Esophagus muscularis mucosa (tissue), 4 donors: ENCODE results near the gene CEP57L1. TPM values are rescaled to one million over a fixed set of nuclear protein-coding genes. Genes with fewer than 3 reads are reported as not detected.

Source experiments
- DNase-seq: peaks from one replicate; pipeline ENCODE4 v3.0.0-alpha.2; 2017; ENCODE audit errors: extremely low spot score
- H3K27ac ChIP-seq, 4 donors: fragments of 200-600 bp; sonication (generic); replicated peaks in 1 of 4; 1 replicate in 3 of 4; 2 replicates in 1 of 4; pipeline ENCODE4 v1.5.1; 2016 to 2019; ENCODE audit warnings: mild to moderate bottlenecking in 1 of 4
- H3K27me3 ChIP-seq, 4 donors: fragments of 200-600 bp; sonication (generic); one replicate each; pipeline versions ENCODE4 v1.5.1 to v1.6.0; 2016 to 2019
- H3K36me3 ChIP-seq, 4 donors: fragments of 200-600 bp; sonication (generic); one replicate each; pipeline ENCODE4 v1.5.1; 2016 to 2019
- H3K4me1 ChIP-seq, 4 donors: fragments of 200-600 bp; sonication (generic); one replicate each; pipeline ENCODE4 v1.5.1; 2016 to 2019
- H3K4me3 ChIP-seq, 4 donors: fragments of 200-600 bp; sonication (generic); 1 replicate in 2 of 4; 2 replicates in 2 of 4; pipeline ENCODE4 v1.5.1; 2016 to 2019; ENCODE audit warnings: mild to moderate bottlenecking in 4 of 4, moderate library complexity in 1 of 4
- H3K9me3 ChIP-seq, 4 donors: fragments of 200-600 bp; sonication (generic); 1 replicate in 3 of 4; 2 replicates in 1 of 4; pipeline ENCODE4 v1.5.1; 2016 to 2019
- CTCF ChIP-seq, 3 experiments: fragments of 200-600 bp in 2 of 3; fragments of 450-650 bp in 1 of 3; sonication (generic) in 2 of 3; IDR thresholded peaks; one replicate each; pipeline ENCODE4 v1.5.1; 2017 to 2019; ENCODE audit warnings: antibody characterized with exemption in 3 of 3, mild to moderate bottlenecking in 2 of 3, moderate library complexity in 1 of 3
- EP300 ChIP-seq: sonication (generic); formaldehyde crosslinking; IDR thresholded peaks from one replicate; pipeline ENCODE4 v1.6.1; 2017; ENCODE audit warnings: antibody characterized with exemption
- POLR2A ChIP-seq: fragments of 450-650 bp; IDR thresholded peaks from one replicate; pipeline ENCODE4 v1.6.1; 2017; ENCODE audit warnings: antibody characterized with exemption, moderate library complexity, mild to moderate bottlenecking, low read depth
- POLR2AphosphoS5 ChIP-seq, 2 donors: sonication (generic); formaldehyde crosslinking; IDR thresholded peaks; one replicate each; pipeline ENCODE4 v1.6.1; 2017; ENCODE audit warnings: antibody characterized with exemption in 2 of 2
- WGBS: methylation state at CpG from one replicate; pipeline ENCODE4 v1.1.5; 2018; 5-methylcytosine and 5-hydroxymethylcytosine counted together
- intact Hi-C: fragments of 100-400 bp; cut with DNase I; formaldehyde crosslinking; loops from one replicate; pipeline ENCODE4 v1.15.1; 2023
- small RNA-seq, 3 donors: library from RNA; depleted of rRNA; stranded (forward); fragments of <200 nt; gene quantifications; one replicate each; pipeline ENCODE3, GENCODE V24; 2016
- total RNA-seq, 4 donors: library from RNA; depleted of rRNA; stranded (reverse); fragments of >200 nt; gene quantifications; one replicate each; pipeline versions ENCODE4 v1.1.0 to v1.2.1, GENCODE V29; 2016

The CEP57L1 gene
- total RNA-seq, 4 donors from 2014 or later: 11.9 to 19.9 (median 13.9) TPM

- intact Hi-C loops: no loop called here
- Histone ChIP-seq H3K4me3 (no peak overlapping the region), H3K36me3 (no peaks in the 10 kb centered on the region), H3K9me3 (no peaks in the 10 kb centered on the region), H3K4me1 (no peaks in the 10 kb centered on the region), H3K27me3 (no peaks in the 10 kb centered on the region), H3K27ac (no peak overlapping the region)
- DNase-seq: no peak
- TF ChIP-seq POLR2A (no peak), CTCF (IDR thresholded peaks at IDR 0.05) (no peak), EP300 (no peak), POLR2AphosphoS5 (IDR thresholded peaks at IDR 0.05) (no peak)
- WGBS: 86% methylated on average over 5 of the region's 5 CpGs
These were observed 107.3 kb downstream of the CEP57L1 start for GRCh38 chr6:109202409-109203264.

GRCh38 chr6:109204511-109204910 lies 109.2 kb downstream of the CEP57L1 start:
- intact Hi-C loops: no loop called here
- WGBS: 86% methylated on average over 3 of the region's 3 CpGs
- no peaks in the 10 kb centered on the region for H3K9me3 ChIP-seq
- H3K4me3 ChIP-seq: no peak overlapping the region
- TF ChIP-seq EP300 (no peak), CTCF (IDR thresholded peaks at IDR 0.05) (no peak), POLR2AphosphoS5 (IDR thresholded peaks at IDR 0.05) (no peak), POLR2A (no peak)
- H3K4me1 ChIP-seq: no peaks in the 10 kb centered on the region
- no peak for DNase-seq
- no peaks in the 10 kb centered on the region for H3K36me3 ChIP-seq
- no peak overlapping the region for H3K27ac ChIP-seq
- no peaks in the 10 kb centered on the region for H3K27me3 ChIP-seq

GRCh38 chr6:109212683-109213082 lies 117.4 kb downstream of the CEP57L1 start:
- H3K4me1 ChIP-seq: no peaks in the 10 kb centered on the region
- DNase-seq: no peak
- intact Hi-C loops: no loop called here
- H3K36me3 ChIP-seq: no peaks in the 10 kb centered on the region
- H3K27me3 ChIP-seq: no peaks in the 10 kb centered on the region
- H3K9me3 ChIP-seq: peaks cover 0 to 5% (median 0%) of the 10 kb centered on the region in 4 donors
- no peak for TF ChIP-seq EP300
- no peak for TF ChIP-seq CTCF (IDR thresholded peaks at IDR 0.05)
- no peak for TF ChIP-seq POLR2A
- no peak for TF ChIP-seq POLR2AphosphoS5 (IDR thresholded peaks at IDR 0.05)
- H3K4me3 ChIP-seq: no peak overlapping the region
- no peak overlapping the region for H3K27ac ChIP-seq
- 72% methylated on average over 1 of the region's 1 CpG for WGBS

Small RNAs within 50 kb of the gene (small RNA-seq; reads per million reads assigned to genes)
- 0 reads per million in 3 donors for gene RNU6-653P

Other genes starting within 250 kb of the CEP57L1 start
- 1 to 10 TPM; 2.1 to 5.1 (median 3.2) TPM for gene ARMC2, start 247.1 kb upstream of the CEP57L1 start, total RNA-seq
- 10 to 100 TPM; 50.7 to 80.9 (median 61.8) TPM for gene SESN1, start 661 bp upstream of the CEP57L1 start, total RNA-seq